Calu3 (cell line): Measurements from ENCODE around the gene PCDHA8. TPM values are rescaled to one million over a fixed set of nuclear protein-coding genes. Genes with fewer than 3 reads are reported as not detected.
"Not testable (repeated sequence)": the region's sequence is repeated elsewhere in the genome, so short reads cannot be mapped to it uniquely, and the experiment has no call there.

Source experiments
- BruUV-seq: library from RNA; stranded (reverse); fragments of 400-500 nt; replicated peaks from 2 replicates; lab custom pipeline; 2021; lab: Mats Ljungman, UMichigan
- CTCF ChIA-PET: fragments of 300-600 bp; sonication (Branson Sonifier 250); formaldehyde crosslinking; loops from one replicate; lab custom pipeline; 2022; ENCODE audit warnings: antibody characterized with exemption; lab: Charles Lee
- DNase-seq: peaks from one replicate; pipeline ENCODE4 v3.0.0; 2022
- H3K27ac Mint-ChIP-seq: one replicate; pipeline ENCODE4 v1.8.0; 2022; ENCODE audit warnings: mixed read lengths; ENCODE audit not compliant: unreplicated experiment
- H3K27me3 Mint-ChIP-seq: one replicate; pipeline ENCODE4 v1.8.0; 2022; ENCODE audit warnings: mixed read lengths; ENCODE audit not compliant: unreplicated experiment
- H3K36me3 Mint-ChIP-seq: one replicate; pipeline ENCODE4 v1.8.0; 2022; ENCODE audit warnings: mild to moderate bottlenecking, moderate library complexity, mixed read lengths; ENCODE audit not compliant: insufficient read depth, unreplicated experiment
- H3K4me1 Mint-ChIP-seq: one replicate; pipeline ENCODE4 v1.8.0; 2022; ENCODE audit warnings: mild to moderate bottlenecking, low read depth, mixed read lengths; ENCODE audit not compliant: unreplicated experiment
- H3K4me3 Mint-ChIP-seq: one replicate; pipeline ENCODE4 v1.8.0; 2022; ENCODE audit warnings: mild to moderate bottlenecking, low read depth, moderate library complexity, mixed read lengths; ENCODE audit not compliant: unreplicated experiment
- H3K9me3 Mint-ChIP-seq: one replicate; pipeline ENCODE4 v1.8.0; 2022; ENCODE audit warnings: low read depth, mixed read lengths; ENCODE audit not compliant: unreplicated experiment
- CTCF ChIP-seq: fragments of 200-600 bp; IDR thresholded peaks from one replicate; pipeline ENCODE4 v1.8.0; 2022; ENCODE audit warnings: antibody characterized with exemption; ENCODE audit not compliant: unreplicated experiment
- intact Hi-C: fragments of 100-400 bp; cut with micrococcal nuclease; formaldehyde crosslinking; loops from one replicate; pipeline ENCODE4 v1.10.0; 2022; ENCODE audit not compliant: unreplicated experiment
- total RNA-seq: library from RNA; stranded (reverse); gene quantifications from 2 replicates; pipeline ENCODE4 v1.2.3, GENCODE V29; 2022

PCDHA8 gene
- total RNA-seq, 1 experiment from 2014 or later = 1.3 TPM

GRCh38 chr5:140806834-140807775 lies 33.9 kb upstream of the PCDHA8 start, which contains the start of gene PCDHA4:
TSS of gene PCDHA4 (plus strand) at chr5:140807068.
- Mint-ChIP-seq H3K4me3 (peak within 1 kb of the TSS; percentile 68), H3K9me3 (peaks cover 8% of the 10 kb centered on the region), H3K36me3 (peaks cover 15% of the 10 kb centered on the region), H3K4me1 (no peaks in the 10 kb centered on the region), H3K27ac (no peak within 1 kb of the TSS), H3K27me3 (no peaks in the 10 kb centered on the region)
- CTCF ChIA-PET = interaction anchor here (0.7 to 2.6 kb wide), 4 partner anchors 10 to 234 kb away, joined by 3 to 8 read pairs (median 6); no protein-coding TSS in a partner anchor
- intact Hi-C loops = loop anchor here (1.0 to 10.0 kb wide), 2 partner anchors 75 to 748 kb away; partner anchors contain the start of gene PCDHA13
- DNase-seq = peak; percentile 69
- TF ChIP-seq CTCF = peak; percentile 49
- TSS peak; percentile 37 for BruUV-seq

DNA sequence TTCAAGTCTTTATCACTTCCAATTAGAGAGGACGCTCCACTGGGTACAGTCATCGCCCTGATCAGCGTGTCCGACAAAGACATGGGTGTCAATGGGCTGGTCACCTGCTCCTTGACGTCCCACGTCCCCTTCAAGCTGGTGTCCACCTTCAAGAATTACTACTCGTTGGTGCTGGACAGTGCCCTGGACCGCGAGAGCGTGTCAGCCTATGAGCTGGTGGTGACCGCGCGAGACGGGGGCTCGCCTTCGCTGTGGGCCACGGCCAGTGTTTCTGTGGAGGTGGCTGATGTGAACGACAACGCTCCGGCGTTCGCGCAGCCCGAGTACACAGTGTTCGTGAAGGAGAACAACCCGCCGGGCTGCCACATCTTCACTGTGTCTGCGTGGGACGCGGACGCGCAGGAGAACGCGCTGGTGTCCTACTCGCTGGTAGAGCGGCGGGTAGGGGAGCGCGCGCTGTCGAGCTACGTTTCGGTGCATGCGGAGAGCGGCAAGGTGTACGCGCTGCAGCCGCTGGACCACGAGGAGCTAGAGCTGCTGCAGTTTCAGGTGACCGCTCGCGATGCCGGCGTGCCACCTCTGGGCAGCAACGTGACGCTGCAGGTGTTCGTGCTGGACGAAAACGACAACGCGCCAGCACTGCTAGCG lies 32.6 kb upstream of the PCDHA8 start:
- not testable (repeated sequence) for H3K27me3 Mint-ChIP-seq, DNase-seq, H3K4me3 Mint-ChIP-seq, BruUV-seq, H3K4me1 Mint-ChIP-seq, H3K27ac Mint-ChIP-seq
- intact Hi-C loops = loop anchor here (10.0 kb wide), 1 partner anchor 746 kb away; no protein-coding TSS in a partner anchor
- peaks cover 16% of the 10 kb centered on the region for H3K9me3 Mint-ChIP-seq
- peaks cover 15% of the 10 kb centered on the region for H3K36me3 Mint-ChIP-seq
- CTCF ChIA-PET = interaction anchor here (0.7 to 1.1 kb wide), 2 partner anchors 231 to 233 kb away, joined by 3 to 6 read pairs; no protein-coding TSS in a partner anchor

- H3K4me3 Mint-ChIP-seq = no peak overlapping the region
- no TSS peak for BruUV-seq
- H3K27me3 Mint-ChIP-seq = no peaks in the 10 kb centered on the region
- peaks cover 15% of the 10 kb centered on the region for H3K9me3 Mint-ChIP-seq
- intact Hi-C loops = loop anchor here (10.0 kb wide), 1 partner anchor 746 kb away; no protein-coding TSS in a partner anchor
- H3K36me3 Mint-ChIP-seq = peaks cover 15% of the 10 kb centered on the region
- no peak for DNase-seq
- TF ChIP-seq CTCF = no peak
- no peaks in the 10 kb centered on the region for H3K4me1 Mint-ChIP-seq
- CTCF ChIA-PET = no interaction called here
- no peak overlapping the region for H3K27ac Mint-ChIP-seq
These were observed 32.1 kb upstream of the PCDHA8 start for GRCh38 chr5:140808889-140809291.

- H3K27ac Mint-ChIP-seq = no peak within 1 kb of the TSS
- CTCF ChIA-PET = no interaction called here
These were observed 19.4 kb upstream of the PCDHA8 start, which contains the start of gene PCDHA5 for GRCh38 chr5:140821375-140822280. TSS of gene PCDHA5 (plus strand) at chr5:140821613.

More at GRCh38 chr5:140821375-140822280, 19.4 kb upstream of the PCDHA8 start, which contains the start of gene PCDHA5:
- peaks cover 7% of the 10 kb centered on the region for H3K9me3 Mint-ChIP-seq
- no peaks in the 10 kb centered on the region for H3K4me1 Mint-ChIP-seq
- H3K36me3 Mint-ChIP-seq = no peaks in the 10 kb centered on the region
- DNase-seq = no peak
- no TSS peak for BruUV-seq
- H3K4me3 Mint-ChIP-seq = no peak within 1 kb of the TSS
- no peaks in the 10 kb centered on the region for H3K27me3 Mint-ChIP-seq
- no peak for TF ChIP-seq CTCF
- intact Hi-C loops = no loop called here
